ENCODE measurements around the gene SKI.

The SKI gene

GRCh38 chr1:2251363-2251762 lies 23.2 kb downstream of the SKI start:
- Histone ChIP-seq H3K36me3 (ENCODE audit: insufficient read depth, insufficient read length, low read length) (peaks cover 36% of the 10 kb centered on the region), H3K4me1 (ENCODE audit: insufficient read depth, insufficient read length) (peaks cover 19% of the 10 kb centered on the region), H3K27me3 (ENCODE audit: insufficient read depth, insufficient read length) (no peaks in the 10 kb centered on the region), H3K9me3 (ENCODE audit: insufficient read depth, low read length) (peaks cover 26% of the 10 kb centered on the region), H3K9ac (ENCODE audit: insufficient read length, low read depth) (no peak overlapping the region), H3K4me3 (ENCODE audit: insufficient read length, low read depth) (no peak overlapping the region)
- TF ChIP-seq ZNF274 (IDR thresholded peaks at IDR 0.05; ENCODE audit: low read depth, low read length) (no peak), YY1 (IDR thresholded peaks at IDR 0.05; ENCODE audit: insufficient read depth, insufficient read length) (no peak), SUZ12 (IDR thresholded peaks at IDR 0.05; ENCODE audit: extremely low read depth, insufficient read depth, insufficient read length) (no peak)
- no peak for DNase-seq (ENCODE audit: low read depth, low spot score)

- H3K27me3 ChIP-seq (ENCODE audit: insufficient read depth, insufficient read length), result no peaks in the 10 kb centered on the region
- H3K4me1 ChIP-seq (ENCODE audit: insufficient read depth, insufficient read length), result peaks cover 19% of the 10 kb centered on the region
- peaks cover 36% of the 10 kb centered on the region for H3K36me3 ChIP-seq (ENCODE audit: insufficient read depth, insufficient read length, low read length)
- TF ChIP-seq YY1 (IDR thresholded peaks at IDR 0.05; ENCODE audit: insufficient read depth, insufficient read length), result no peak
- no peak for TF ChIP-seq ZNF274 (IDR thresholded peaks at IDR 0.05; ENCODE audit: low read depth, low read length)
- TF ChIP-seq SUZ12 (IDR thresholded peaks at IDR 0.05; ENCODE audit: extremely low read depth, insufficient read depth, insufficient read length), result no peak
- H3K9me3 ChIP-seq (ENCODE audit: insufficient read depth, low read length), result peaks cover 26% of the 10 kb centered on the region
- H3K9ac ChIP-seq (ENCODE audit: insufficient read length, low read depth), result no peak overlapping the region
- no peak for DNase-seq (ENCODE audit: low read depth, low spot score)
- no peak overlapping the region for H3K4me3 ChIP-seq (ENCODE audit: insufficient read length, low read depth)
Observed at GRCh38 chr1:2251786-2252185, 23.7 kb downstream of the SKI start.

- TF ChIP-seq YY1 (IDR thresholded peaks at IDR 0.05; ENCODE audit: insufficient read depth, insufficient read length), result no peak
- TF ChIP-seq SUZ12 (IDR thresholded peaks at IDR 0.05; ENCODE audit: extremely low read depth, insufficient read depth, insufficient read length), result no peak
- TF ChIP-seq ZNF274 (IDR thresholded peaks at IDR 0.05; ENCODE audit: low read depth, low read length), result no peak
- Histone ChIP-seq H3K9ac (ENCODE audit: insufficient read length, low read depth) (no peak overlapping the region), H3K4me1 (ENCODE audit: insufficient read depth, insufficient read length) (peaks cover 15% of the 10 kb centered on the region), H3K36me3 (ENCODE audit: insufficient read depth, insufficient read length, low read length) (peaks cover 36% of the 10 kb centered on the region), H3K4me3 (ENCODE audit: insufficient read length, low read depth) (no peak overlapping the region), H3K27me3 (ENCODE audit: insufficient read depth, insufficient read length) (no peaks in the 10 kb centered on the region), H3K9me3 (ENCODE audit: insufficient read depth, low read length) (peaks cover 26% of the 10 kb centered on the region)
- DNase-seq (ENCODE audit: low read depth, low spot score), result no peak
Observed at GRCh38 chr1:2252423-2252822, 24.3 kb downstream of the SKI start.

GRCh38 chr1:2253036-2253796 lies 25.1 kb downstream of the SKI start:
- Histone ChIP-seq H3K36me3 (ENCODE audit: insufficient read depth, insufficient read length, low read length) (peaks cover 39% of the 10 kb centered on the region), H3K9ac (ENCODE audit: insufficient read length, low read depth) (no peak overlapping the region), H3K4me3 (ENCODE audit: insufficient read length, low read depth) (no peak overlapping the region), H3K4me1 (ENCODE audit: insufficient read depth, insufficient read length) (peaks cover 12% of the 10 kb centered on the region), H3K27me3 (ENCODE audit: insufficient read depth, insufficient read length) (no peaks in the 10 kb centered on the region), H3K9me3 (ENCODE audit: insufficient read depth, low read length) (peaks cover 26% of the 10 kb centered on the region)
- TF ChIP-seq YY1 (IDR thresholded peaks at IDR 0.05; ENCODE audit: insufficient read depth, insufficient read length), result no peak
- TF ChIP-seq ZNF274 (IDR thresholded peaks at IDR 0.05; ENCODE audit: low read depth, low read length), result no peak
- no peak for TF ChIP-seq SUZ12 (IDR thresholded peaks at IDR 0.05; ENCODE audit: extremely low read depth, insufficient read depth, insufficient read length)
- no peak for DNase-seq (ENCODE audit: low read depth, low spot score)

GRCh38 chr1:2253797-2254480 lies 25.8 kb downstream of the SKI start:
- Histone ChIP-seq H3K36me3 (ENCODE audit: insufficient read depth, insufficient read length, low read length) (peaks cover 37% of the 10 kb centered on the region), H3K9ac (ENCODE audit: insufficient read length, low read depth) (no peak overlapping the region), H3K9me3 (ENCODE audit: insufficient read depth, low read length) (peaks cover 26% of the 10 kb centered on the region), H3K27me3 (ENCODE audit: insufficient read depth, insufficient read length) (no peaks in the 10 kb centered on the region), H3K4me3 (ENCODE audit: insufficient read length, low read depth) (no peak overlapping the region), H3K4me1 (ENCODE audit: insufficient read depth, insufficient read length) (peaks cover 9% of the 10 kb centered on the region)
- no peak for DNase-seq (ENCODE audit: low read depth, low spot score)
- TF ChIP-seq ZNF274 (IDR thresholded peaks at IDR 0.05; ENCODE audit: low read depth, low read length) (no peak), SUZ12 (IDR thresholded peaks at IDR 0.05; ENCODE audit: extremely low read depth, insufficient read depth, insufficient read length) (no peak), YY1 (IDR thresholded peaks at IDR 0.05; ENCODE audit: insufficient read depth, insufficient read length) (no peak)

- Histone ChIP-seq H3K9ac (ENCODE audit: insufficient read length, low read depth) (no peak overlapping the region), H3K4me1 (ENCODE audit: insufficient read depth, insufficient read length) (peaks cover 6% of the 10 kb centered on the region), H3K27me3 (ENCODE audit: insufficient read depth, insufficient read length) (no peaks in the 10 kb centered on the region), H3K36me3 (ENCODE audit: insufficient read depth, insufficient read length, low read length) (peaks cover 34% of the 10 kb centered on the region), H3K9me3 (ENCODE audit: insufficient read depth, low read length) (peaks cover 26% of the 10 kb centered on the region), H3K4me3 (ENCODE audit: insufficient read length, low read depth) (no peak overlapping the region)
- TF ChIP-seq ZNF274 (IDR thresholded peaks at IDR 0.05; ENCODE audit: low read depth, low read length) (no peak), SUZ12 (IDR thresholded peaks at IDR 0.05; ENCODE audit: extremely low read depth, insufficient read depth, insufficient read length) (no peak), YY1 (IDR thresholded peaks at IDR 0.05; ENCODE audit: insufficient read depth, insufficient read length) (no peak)
- no peak for DNase-seq (ENCODE audit: low read depth, low spot score)
Observed at GRCh38 chr1:2255047-2255419, 26.9 kb downstream of the SKI start.
